IgD-negative memory B cell (primary cell): ENCODE measurements around the gene ADAM33. TPM values are rescaled to one million over a fixed set of nuclear protein-coding genes. Genes with fewer than 3 reads are reported as not detected.

Source experiments
- H3K27ac Mint-ChIP-seq, 3 donors: one replicate each; pipeline ENCODE4 v1.8.0; 2020 to 2022; ENCODE audit warnings: mild to moderate bottlenecking in 3 of 3, mixed read lengths in 3 of 3, moderate library complexity in 1 of 3
- H3K27me3 Mint-ChIP-seq: one replicate; pipeline ENCODE4 v1.8.0; 2021; ENCODE audit warnings: mixed read lengths
- H3K36me3 Mint-ChIP-seq: one replicate; pipeline ENCODE4 v1.8.0; 2020; ENCODE audit warnings: mild to moderate bottlenecking, mixed read lengths
- H3K4me1 Mint-ChIP-seq, 3 donors: one replicate each; pipeline ENCODE4 v1.8.0; 2020 to 2022; ENCODE audit warnings: mixed read lengths in 3 of 3, mild to moderate bottlenecking in 1 of 3
- H3K4me3 Mint-ChIP-seq, 4 donors: one replicate each; pipeline ENCODE4 v1.8.0; 2020 to 2022; ENCODE audit warnings: mild to moderate bottlenecking in 4 of 4, mixed read lengths in 4 of 4, moderate library complexity in 3 of 4
- H3K9me3 Mint-ChIP-seq, 3 donors: one replicate each; pipeline ENCODE4 v1.8.0; 2020 to 2021; ENCODE audit warnings: mixed read lengths in 3 of 3, mild to moderate bottlenecking in 1 of 3
- polyA plus RNA-seq: library from polyadenylated mRNA; unstranded; fragments of 300-500 nt; fragmentation: Illumina TruSeq; gene quantifications from one replicate; pipeline ENCODE4 v1.2.3, GENCODE V29; 2021

Gene ADAM33
- polyA plus RNA-seq, 1 donor from 2014 or later: not detected

DNA sequence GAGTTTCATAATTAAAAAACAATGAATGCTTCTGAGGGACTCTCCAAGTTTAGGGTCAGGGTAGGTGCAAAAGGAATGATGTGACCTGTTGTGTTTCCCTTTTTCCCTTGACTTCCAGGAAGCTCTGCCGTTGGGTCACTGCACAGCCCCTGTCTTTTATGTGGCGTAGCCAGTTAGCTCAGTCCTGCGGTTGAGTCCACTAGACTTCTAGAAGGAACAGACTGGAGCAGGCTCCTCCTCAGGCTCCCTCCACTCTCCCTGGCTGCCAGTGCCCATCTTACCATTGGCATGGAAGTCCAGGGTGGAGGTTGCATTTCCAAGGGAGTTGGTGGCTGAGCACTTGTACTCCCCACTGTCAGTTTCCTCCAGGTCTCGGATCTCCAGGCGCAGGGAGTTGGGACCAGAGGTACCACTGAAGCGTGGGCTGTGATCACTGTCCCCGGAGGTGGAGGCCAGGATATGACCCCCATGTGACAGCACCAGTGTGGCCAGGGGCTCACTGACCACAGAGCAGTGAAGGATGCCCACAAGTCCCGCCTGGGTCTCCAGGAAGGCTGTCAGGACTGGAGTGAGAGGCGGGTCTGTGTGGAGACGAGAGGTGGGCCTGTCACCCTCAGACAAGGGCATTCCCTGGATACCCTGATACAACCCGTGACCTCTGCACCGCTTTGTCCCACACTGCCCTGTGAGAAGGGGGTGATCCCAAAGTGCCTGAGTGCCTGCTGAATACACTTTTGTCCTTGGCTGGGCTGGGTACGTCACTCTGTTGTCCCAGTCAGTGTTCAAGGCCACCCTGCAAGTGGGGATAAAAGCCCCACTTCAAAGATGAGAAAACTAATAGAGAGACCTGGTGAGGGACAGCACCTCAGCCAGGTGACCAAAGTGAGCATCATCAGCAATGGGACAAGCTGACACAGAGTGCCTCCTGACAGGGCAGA is 19.5 kb upstream of the ADAM33 start:
- peaks cover 7% of the 10 kb centered on the region for H3K27me3 Mint-ChIP-seq
- H3K4me1 Mint-ChIP-seq: no peaks in the 10 kb centered on the region
- peaks cover 0 to 1% (median 0%) of the 10 kb centered on the region in 3 donors for H3K9me3 Mint-ChIP-seq
- no peak overlapping the region for H3K4me3 Mint-ChIP-seq
- peaks cover 1% of the 10 kb centered on the region for H3K36me3 Mint-ChIP-seq
- H3K27ac Mint-ChIP-seq: no peak overlapping the region

DNA sequence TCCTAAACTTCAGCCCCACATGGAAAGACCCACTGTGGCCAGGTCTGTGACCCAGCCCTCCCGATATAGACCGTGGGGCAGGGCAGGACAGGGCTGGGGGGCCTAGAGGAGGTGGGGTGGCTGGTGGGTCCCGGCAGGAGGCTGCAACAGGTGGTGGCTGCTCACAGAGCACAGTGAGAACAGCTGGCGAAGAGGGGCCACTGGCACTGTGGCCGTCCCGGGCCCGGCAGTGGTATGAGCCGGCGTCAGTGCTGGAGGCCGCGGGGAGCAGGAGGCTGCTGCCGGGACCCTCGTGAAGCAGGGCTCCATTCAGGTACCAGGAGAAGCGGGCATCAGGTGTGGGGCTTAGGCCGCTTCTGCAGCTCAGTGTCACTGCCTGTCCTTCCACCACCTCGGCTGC is 17.2 kb upstream of the ADAM33 start:
- peaks cover 1% of the 10 kb centered on the region for H3K36me3 Mint-ChIP-seq
- H3K9me3 Mint-ChIP-seq: peaks cover 0 to 1% (median 0%) of the 10 kb centered on the region in 3 donors
- no peak overlapping the region for H3K27ac Mint-ChIP-seq
- H3K4me1 Mint-ChIP-seq: no peaks in the 10 kb centered on the region
- H3K4me3 Mint-ChIP-seq: no peak overlapping the region
- H3K27me3 Mint-ChIP-seq: peaks cover 7% of the 10 kb centered on the region

DNA sequence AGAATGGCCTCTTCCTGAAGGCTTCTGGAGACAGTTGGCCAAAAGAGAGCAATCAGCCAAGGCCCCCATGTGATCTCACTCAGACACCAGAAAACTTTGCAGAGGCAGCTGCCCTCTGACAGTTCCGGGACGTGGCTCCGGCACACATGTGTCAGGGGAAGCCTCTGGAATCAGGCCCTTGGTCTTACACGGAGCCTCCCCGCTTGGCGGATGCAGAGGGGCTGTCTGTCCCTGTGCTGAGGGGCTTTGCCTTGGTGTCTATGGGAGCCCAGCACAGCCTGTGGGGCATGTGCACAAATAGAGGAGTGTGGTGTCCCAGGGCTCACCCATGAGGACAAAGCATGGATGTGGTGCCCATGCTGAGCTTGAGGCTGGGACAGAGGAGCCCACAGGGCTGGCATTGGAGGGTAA is 16.8 kb upstream of the ADAM33 start:
- H3K4me3 Mint-ChIP-seq: no peak overlapping the region
- peaks cover 1% of the 10 kb centered on the region for H3K36me3 Mint-ChIP-seq
- no peaks in the 10 kb centered on the region for H3K4me1 Mint-ChIP-seq
- H3K27ac Mint-ChIP-seq: no peak overlapping the region
- no peaks in the 10 kb centered on the region for H3K9me3 Mint-ChIP-seq
- H3K27me3 Mint-ChIP-seq: peaks cover 4% of the 10 kb centered on the region

DNA sequence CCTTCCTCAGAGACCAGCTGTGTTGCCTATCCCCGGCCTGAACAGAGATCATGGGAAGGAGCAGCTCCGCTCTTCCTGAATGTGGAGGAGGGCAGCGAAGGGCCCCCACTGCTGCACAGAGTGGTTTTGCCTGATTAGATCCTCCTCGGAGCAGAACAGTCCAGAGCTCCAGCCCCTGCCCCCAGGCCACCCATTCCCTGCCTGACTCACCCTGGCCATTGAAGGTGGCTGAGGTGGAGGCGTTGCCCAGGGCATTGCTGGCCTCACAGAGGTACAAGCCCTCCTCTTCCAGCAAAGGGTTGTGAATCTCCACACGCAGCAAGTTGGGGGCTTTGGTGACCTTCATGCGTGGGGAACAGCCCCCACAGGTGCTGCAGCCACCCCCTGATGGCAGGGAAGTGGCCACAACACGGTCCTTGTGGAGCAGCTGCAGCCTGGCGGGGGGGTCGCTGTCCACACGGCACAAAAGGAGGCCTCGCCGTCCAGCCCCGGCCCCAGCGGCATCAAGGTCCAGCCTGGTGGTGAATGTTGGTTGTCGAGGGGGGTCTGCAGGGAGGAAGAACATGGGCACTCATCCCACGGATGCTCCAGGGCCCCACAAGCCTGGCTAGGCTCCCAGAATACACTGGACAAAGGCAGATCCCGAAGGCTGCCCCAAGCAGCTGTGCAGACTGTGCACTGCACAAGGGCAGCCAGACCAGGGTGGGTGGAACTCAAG is 15.9 kb upstream of the ADAM33 start:
- Mint-ChIP-seq H3K27ac (no peak overlapping the region), H3K9me3 (no peaks in the 10 kb centered on the region), H3K4me1 (no peaks in the 10 kb centered on the region), H3K4me3 (no peak overlapping the region), H3K36me3 (peaks cover 1% of the 10 kb centered on the region), H3K27me3 (no peaks in the 10 kb centered on the region)

DNA sequence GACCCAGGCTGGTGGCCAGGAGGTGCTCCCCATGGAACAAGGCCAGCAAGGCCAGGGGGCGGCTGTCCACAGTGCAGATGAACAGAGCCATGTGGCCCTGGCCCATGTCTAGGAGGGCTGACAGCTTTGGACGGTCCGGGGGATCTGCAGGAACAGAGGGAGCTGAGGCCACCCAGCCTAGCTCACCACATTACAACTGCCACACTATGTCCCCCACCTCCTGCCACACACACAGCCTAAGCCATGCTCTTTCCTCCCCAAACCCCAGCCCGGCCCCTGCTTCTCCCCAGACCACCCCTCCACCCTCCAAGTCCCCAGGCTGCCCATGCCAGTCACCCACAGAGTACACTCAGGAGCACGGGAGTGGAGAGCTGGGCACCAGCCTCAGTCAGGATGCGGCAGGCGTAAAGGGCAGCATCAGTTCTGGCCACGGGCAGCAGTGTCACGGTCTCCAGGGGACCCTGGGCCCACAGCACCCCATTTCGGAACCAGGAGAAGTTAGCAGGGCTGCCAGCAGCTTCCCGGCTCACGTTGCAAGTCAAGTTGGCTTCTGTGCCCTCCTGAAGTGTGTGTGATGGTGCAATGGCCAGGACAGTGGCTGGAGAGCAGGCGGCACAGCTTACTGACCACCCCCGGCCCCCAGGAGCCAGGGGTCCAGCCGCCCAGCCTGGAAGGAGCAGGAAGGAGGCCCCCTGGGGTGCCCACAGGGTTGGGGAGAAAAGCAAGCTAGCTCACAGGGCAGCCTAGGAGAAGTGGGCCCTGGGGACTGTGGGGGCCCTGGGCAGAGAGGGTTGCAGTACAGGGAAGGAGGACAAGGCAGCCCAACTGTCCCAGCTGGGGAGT is 15.2 kb upstream of the ADAM33 start:
- Mint-ChIP-seq H3K27ac (no peak overlapping the region), H3K4me1 (no peaks in the 10 kb centered on the region), H3K36me3 (peaks cover 1% of the 10 kb centered on the region), H3K4me3 (no peak overlapping the region), H3K27me3 (no peaks in the 10 kb centered on the region), H3K9me3 (no peaks in the 10 kb centered on the region)

DNA sequence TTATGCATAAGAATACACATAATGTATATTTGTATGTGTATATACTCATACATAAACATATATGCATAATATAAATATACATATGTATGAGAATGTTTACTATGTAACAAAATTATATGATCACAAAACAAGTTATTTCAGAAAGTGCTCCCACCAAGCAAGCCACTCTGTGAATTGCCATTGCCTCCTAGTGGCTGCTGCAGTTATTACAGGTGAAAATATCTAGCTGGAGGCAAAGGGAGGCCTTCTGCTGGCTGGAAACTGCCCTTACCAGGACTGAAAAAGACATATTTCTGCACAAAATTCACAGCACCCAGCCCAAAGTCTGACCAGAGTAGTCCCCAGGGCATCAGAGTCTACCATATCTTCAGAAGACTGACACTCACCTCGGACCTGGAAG is 14.4 kb upstream of the ADAM33 start:
- Mint-ChIP-seq H3K27me3 (no peaks in the 10 kb centered on the region), H3K36me3 (peaks cover 1% of the 10 kb centered on the region), H3K4me1 (no peaks in the 10 kb centered on the region), H3K4me3 (no peak overlapping the region), H3K9me3 (no peaks in the 10 kb centered on the region), H3K27ac (no peak overlapping the region)

DNA sequence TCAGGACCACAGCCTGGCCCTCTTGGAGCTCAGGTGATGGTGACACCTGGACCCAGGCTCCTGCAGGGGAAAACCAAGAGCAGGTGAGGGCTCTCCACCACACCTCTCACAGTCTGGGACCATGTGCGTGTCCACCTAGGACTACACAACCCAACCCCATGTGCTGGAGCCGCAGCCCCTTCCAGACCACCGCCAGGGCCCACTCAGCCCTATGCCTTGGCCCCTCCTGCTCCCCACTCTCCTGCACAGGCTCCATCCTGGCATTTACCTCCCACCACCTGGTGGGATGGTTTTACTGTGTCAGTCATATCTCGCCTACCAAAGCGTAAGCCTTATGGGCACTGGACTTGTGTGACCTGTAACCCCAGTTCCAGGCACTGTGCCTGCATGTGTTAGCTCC is 13.1 kb upstream of the ADAM33 start:
- no peaks in the 10 kb centered on the region for H3K4me1 Mint-ChIP-seq
- H3K27ac Mint-ChIP-seq: peak overlapping the region in 1 of 3 donors; percentile 35
- no peaks in the 10 kb centered on the region for H3K9me3 Mint-ChIP-seq
- H3K27me3 Mint-ChIP-seq: no peaks in the 10 kb centered on the region
- peaks cover 1% of the 10 kb centered on the region for H3K36me3 Mint-ChIP-seq
- no peak overlapping the region for H3K4me3 Mint-ChIP-seq

DNA sequence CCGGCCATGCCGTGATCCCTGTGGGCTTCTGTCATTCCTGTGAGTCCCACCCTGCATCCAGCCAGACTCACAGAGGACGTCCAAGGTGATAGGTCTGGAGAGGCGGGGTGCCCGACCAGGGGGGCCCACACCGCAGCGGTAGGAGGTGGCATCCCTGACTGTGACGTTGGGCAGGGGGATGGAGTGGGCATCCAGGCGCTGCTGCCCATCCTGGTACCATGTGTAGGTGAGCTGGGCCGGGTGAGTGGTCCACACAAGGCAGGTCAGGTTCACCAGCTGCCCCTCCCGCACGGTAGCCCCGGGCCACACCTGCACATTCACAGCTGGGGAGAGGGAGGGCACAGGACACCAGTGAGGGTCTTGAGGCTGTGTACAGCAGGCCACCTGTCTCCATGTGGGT is 11.6 kb upstream of the ADAM33 start:
- H3K4me3 Mint-ChIP-seq: no peak overlapping the region
- H3K36me3 Mint-ChIP-seq: no peaks in the 10 kb centered on the region
- no peaks in the 10 kb centered on the region for H3K9me3 Mint-ChIP-seq

DNA sequence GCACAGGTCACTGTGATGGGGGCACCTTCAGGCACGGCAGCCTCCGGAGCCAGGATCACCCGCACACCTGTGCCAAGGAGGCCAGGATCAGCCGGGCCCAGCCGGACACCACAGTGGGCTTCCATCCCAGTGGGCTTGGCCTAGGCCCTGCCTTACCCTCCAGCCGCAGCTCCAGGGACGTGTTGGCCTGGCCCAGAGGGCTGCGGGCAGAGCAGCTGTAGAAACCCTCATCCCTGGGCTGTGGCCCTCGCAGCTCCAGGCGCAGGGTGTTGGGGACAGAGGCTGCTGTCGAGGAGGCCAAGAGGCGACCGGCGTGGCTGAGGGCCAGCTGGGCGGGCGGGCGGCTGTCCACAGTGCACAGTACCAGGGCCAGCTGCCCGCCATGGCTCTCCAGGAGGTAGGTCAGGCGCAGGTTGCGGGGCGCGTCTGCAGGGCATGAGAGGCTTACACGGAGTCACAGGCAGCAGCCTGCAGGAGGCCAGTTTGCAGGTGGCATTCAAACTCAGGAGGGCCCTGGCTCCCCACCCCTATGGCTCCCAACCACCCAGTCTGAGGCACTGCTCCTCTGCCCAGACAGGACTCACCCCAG is 11.0 kb upstream of the ADAM33 start:
- no peaks in the 10 kb centered on the region for H3K9me3 Mint-ChIP-seq
- no peak overlapping the region for H3K27ac Mint-ChIP-seq
- H3K27me3 Mint-ChIP-seq: no peaks in the 10 kb centered on the region
- no peaks in the 10 kb centered on the region for H3K4me1 Mint-ChIP-seq
- H3K36me3 Mint-ChIP-seq: no peaks in the 10 kb centered on the region
- H3K4me3 Mint-ChIP-seq: no peak overlapping the region

More for the DNA sequence above, 11.6 kb upstream of the ADAM33 start:
- no peaks in the 10 kb centered on the region for H3K4me1 Mint-ChIP-seq
- H3K27ac Mint-ChIP-seq: no peak overlapping the region
- no peaks in the 10 kb centered on the region for H3K27me3 Mint-ChIP-seq

DNA sequence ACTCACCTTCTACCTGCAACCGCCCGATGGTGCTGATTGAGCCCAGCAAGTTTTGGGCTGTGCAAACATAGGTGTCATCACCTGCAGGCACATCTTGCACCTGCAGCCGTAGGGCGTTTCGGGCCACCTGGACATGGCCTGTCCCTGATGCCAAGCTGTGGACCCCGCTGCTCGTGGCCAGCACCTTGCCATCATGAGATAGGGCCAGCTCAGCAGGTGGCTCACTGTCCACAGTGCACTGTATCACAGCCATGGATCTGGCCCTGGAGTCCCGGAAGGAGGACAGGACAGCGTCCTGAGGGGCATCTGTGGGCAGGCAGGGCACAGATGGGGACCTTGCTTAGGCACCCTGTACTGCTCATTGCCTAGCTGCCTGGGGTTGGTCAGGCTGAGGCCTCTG is 10.1 kb upstream of the ADAM33 start:
- H3K36me3 Mint-ChIP-seq: no peaks in the 10 kb centered on the region
- H3K9me3 Mint-ChIP-seq: no peaks in the 10 kb centered on the region
- no peaks in the 10 kb centered on the region for H3K4me1 Mint-ChIP-seq
- H3K27ac Mint-ChIP-seq: no peak overlapping the region
- H3K27me3 Mint-ChIP-seq: no peaks in the 10 kb centered on the region
- no peak overlapping the region for H3K4me3 Mint-ChIP-seq

DNA sequence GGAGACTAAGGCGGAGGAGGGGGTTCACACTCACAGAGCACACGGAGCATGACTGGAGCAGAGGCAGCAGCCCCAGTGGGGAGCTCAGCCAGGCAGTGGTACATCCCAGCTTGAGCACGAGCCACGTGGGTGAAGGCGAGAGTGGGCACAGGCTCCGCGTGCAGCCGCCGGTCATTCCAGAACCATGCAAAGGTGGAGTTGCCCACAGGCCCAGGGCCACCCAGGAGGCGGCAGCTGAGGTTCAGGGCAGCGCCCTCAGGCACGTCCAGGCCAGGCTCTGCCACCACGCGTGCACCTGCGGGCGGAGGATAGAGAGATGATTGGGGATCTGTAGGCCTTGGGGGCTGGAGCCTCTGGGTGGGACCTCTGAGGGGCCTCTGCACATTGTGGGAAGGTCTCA is 9.5 kb upstream of the ADAM33 start:
- no peaks in the 10 kb centered on the region for H3K9me3 Mint-ChIP-seq
- no peaks in the 10 kb centered on the region for H3K27me3 Mint-ChIP-seq
- no peak overlapping the region for H3K4me3 Mint-ChIP-seq
- H3K36me3 Mint-ChIP-seq: no peaks in the 10 kb centered on the region
- H3K27ac Mint-ChIP-seq: no peak overlapping the region
- H3K4me1 Mint-ChIP-seq: no peaks in the 10 kb centered on the region

DNA sequence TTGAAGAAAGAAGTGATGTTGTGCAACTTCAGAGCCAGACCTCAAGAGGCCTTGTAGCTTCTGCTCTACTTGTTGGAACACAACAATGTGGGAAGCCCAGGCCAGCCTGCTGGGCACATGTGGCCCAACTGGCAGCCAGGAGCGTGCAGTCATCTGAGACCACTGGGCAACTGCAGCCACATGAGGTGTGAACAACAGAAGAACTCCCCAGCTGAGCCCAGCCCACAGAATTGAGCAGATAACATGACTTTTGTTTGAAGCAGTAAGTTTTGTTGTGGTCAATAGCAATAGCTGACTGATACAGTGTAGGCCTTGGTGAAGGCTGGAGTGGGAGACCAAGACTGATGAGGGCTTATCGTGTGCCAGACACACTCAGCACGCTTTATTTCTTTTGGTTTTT is 8.6 kb upstream of the ADAM33 start:
- Mint-ChIP-seq H3K9me3 (no peaks in the 10 kb centered on the region), H3K27ac (no peak overlapping the region), H3K4me1 (no peaks in the 10 kb centered on the region), H3K36me3 (no peaks in the 10 kb centered on the region), H3K4me3 (no peak overlapping the region), H3K27me3 (no peaks in the 10 kb centered on the region)

DNA sequence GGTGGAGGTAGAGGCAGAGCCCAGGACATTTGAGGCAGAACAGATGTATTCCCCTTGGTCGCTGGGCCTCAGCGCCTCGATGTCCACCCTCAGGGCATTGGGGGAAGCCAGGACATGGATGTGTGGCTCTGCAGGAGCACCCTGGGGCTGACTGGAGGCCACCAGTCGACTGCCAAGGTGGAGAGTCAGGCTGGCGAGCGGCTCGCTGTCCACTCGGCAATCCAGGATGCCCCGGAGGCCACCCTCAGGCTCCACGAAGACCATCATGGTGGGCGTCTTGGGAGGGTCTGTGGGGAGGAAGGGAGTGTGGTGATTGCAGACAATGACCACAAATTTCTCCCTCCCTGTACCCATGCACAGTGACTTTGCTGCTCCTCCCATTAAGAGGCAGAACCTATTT is 8.2 kb upstream of the ADAM33 start:
- Mint-ChIP-seq H3K9me3 (no peaks in the 10 kb centered on the region), H3K4me3 (no peak overlapping the region), H3K27ac (no peak overlapping the region), H3K4me1 (no peaks in the 10 kb centered on the region), H3K36me3 (no peaks in the 10 kb centered on the region), H3K27me3 (no peaks in the 10 kb centered on the region)

DNA sequence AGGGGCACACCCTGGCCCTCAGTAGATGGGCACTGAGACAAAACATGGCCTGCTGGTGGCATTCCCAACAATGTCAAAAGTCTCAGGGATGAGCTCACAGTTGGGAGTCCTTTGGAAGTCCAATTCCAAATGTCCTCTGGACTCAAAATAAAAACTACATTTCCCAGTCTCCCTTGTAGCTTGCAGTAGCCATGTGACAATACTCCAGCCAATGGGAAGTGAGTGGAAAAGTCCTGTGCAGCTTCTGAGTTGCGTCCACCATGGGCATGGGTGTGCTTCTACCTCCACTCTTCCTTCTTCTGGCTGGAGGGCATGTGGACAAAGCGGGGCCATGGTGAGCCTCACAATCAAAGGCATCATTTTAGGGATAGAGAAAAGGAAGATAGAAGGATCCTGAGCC is 5.8 kb upstream of the ADAM33 start:
- no peaks in the 10 kb centered on the region for H3K36me3 Mint-ChIP-seq
- H3K4me1 Mint-ChIP-seq: peaks cover 0 to 6% (median 0%) of the 10 kb centered on the region in 3 donors
- H3K27ac Mint-ChIP-seq: no peak overlapping the region
- peak overlapping the region in 1 of 4 donors; percentile 33 for H3K4me3 Mint-ChIP-seq
- H3K27me3 Mint-ChIP-seq: peaks cover 9% of the 10 kb centered on the region
- H3K9me3 Mint-ChIP-seq: no peaks in the 10 kb centered on the region
